K562 (cell line): ENCODE measurements around the gene STX1A. TPM values are rescaled to one million over a fixed set of nuclear protein-coding genes. Genes with fewer than 3 reads are reported as not detected.
A peak's percentile ranks its signal among the peaks of the same experiment; 100 is the strongest.

Experiments used
- CTCFL ChIP-seq: IDR thresholded peaks from 2 replicates; pipeline ENCODE4 v1.6.1; 2011; ENCODE audit warnings: borderline replicate concordance, low read depth, mild to moderate bottlenecking, moderate library complexity, low read length; ENCODE audit not compliant: insufficient read depth, poor library complexity, severe bottlenecking
- KDM1A ChIP-seq, 2 experiments: fragments of 450-650 bp; IDR thresholded peaks; 2 replicates each; pipeline ENCODE4 v1.6.1; 2016; ENCODE audit warnings: mild to moderate bottlenecking in 2 of 2
- MITF ChIP-seq: IDR thresholded peaks from 2 replicates; pipeline ENCODE4 v1.6.1; 2014; ENCODE audit warnings: antibody characterized with exemption
- ZNF140 ChIP-seq: fragments of 250-450 bp; sonication (Bioruptor Pico); IDR thresholded peaks from 2 replicates; pipeline ENCODE4 v1.8.0; 2021; ENCODE audit warnings: moderate library complexity, mild to moderate bottlenecking, inconsistent platforms
- ZNF589 ChIP-seq: fragments of 200-800 bp; sonication (Bioruptor generic); IDR thresholded peaks from 2 replicates; pipeline ENCODE4 v1.6.1; 2016; ENCODE audit warnings: low read depth, missing genetic modification characterization, missing compliant biosample characterization
- ZNF592 ChIP-seq: fragments of 450-650 bp; IDR thresholded peaks from 2 replicates; pipeline ENCODE4 v1.6.1; 2017; ENCODE audit warnings: antibody characterized with exemption, mild to moderate bottlenecking
- polyA plus RNA-seq, 8 experiments: library from polyadenylated mRNA; depleted of rRNA in 4 of 8; stranded (reverse) in 5 of 8; unstranded in 3 of 8; fragments of >200 nt; fragmentation: Nextera tagmentation in 2 of 8; fragmentation: Illumina TruSeq in 1 of 8; extraction: Ambion mirVana in 2 of 8; extraction: Trizol in 1 of 8; gene quantifications; 2 replicates each; pipeline versions ENCODE4 v1.2.1 to v1.2.3, GENCODE V29; 2011 to 2014; ENCODE audit warnings: inconsistent platforms in 1 of 8, missing spikeins in 1 of 8
- total RNA-seq, 7 experiments: library from RNA; depleted of rRNA in 6 of 7; stranded (reverse); fragments of >200 nt in 6 of 7; fragmentation: Illumina TruSeq in 2 of 7; extraction: Trizol in 2 of 7; gene quantifications; 2 replicates each; pipeline versions ENCODE4 v1.2.1 to v1.2.3, GENCODE V29; 2011 to 2021; ENCODE audit warnings: low replicate concordance in 1 of 7

Gene STX1A
- total and polyA plus RNA-seq, 9 of the 15 experiments (the other 6 are each of a cell fraction or from before 2014, with no cell fraction given): 0.04 to 15.1 (median 6.3) TPM

GRCh38 chr7:73683788-73684693 lies 35.4 kb downstream of the STX1A start (continued):
- TF ChIP-seq ZNF592 (no peak), ZNF140 (CRISPR knock-in tag) (no peak), KDM1A (IDR thresholded peaks at IDR 0.05) (peak in 1 of 2 experiments; percentile 67; a peak in 2 of 4 replicates), ZNF589 (CRISPR knock-in tag) (0 out of 2 replicates have a peak, but pooled peaks have one; percentile 33), CTCFL (no peak), MITF (no peak)
